HG03280 (cell line): ENCODE results near the gene SULT1C2.
"Not testable (repeated sequence)": the region's sequence is repeated elsewhere in the genome, so short reads cannot be mapped to it uniquely, and the experiment has no call there.

Source experiments
- ATAC-seq: cut with Tn5 transposase; IDR thresholded peaks from one replicate; pipeline ENCODE4 v1.9.1; 2021; ENCODE audit warnings: mild to moderate bottlenecking, moderate library complexity; ENCODE audit not compliant: unreplicated experiment

SULT1C2 gene

DNA sequence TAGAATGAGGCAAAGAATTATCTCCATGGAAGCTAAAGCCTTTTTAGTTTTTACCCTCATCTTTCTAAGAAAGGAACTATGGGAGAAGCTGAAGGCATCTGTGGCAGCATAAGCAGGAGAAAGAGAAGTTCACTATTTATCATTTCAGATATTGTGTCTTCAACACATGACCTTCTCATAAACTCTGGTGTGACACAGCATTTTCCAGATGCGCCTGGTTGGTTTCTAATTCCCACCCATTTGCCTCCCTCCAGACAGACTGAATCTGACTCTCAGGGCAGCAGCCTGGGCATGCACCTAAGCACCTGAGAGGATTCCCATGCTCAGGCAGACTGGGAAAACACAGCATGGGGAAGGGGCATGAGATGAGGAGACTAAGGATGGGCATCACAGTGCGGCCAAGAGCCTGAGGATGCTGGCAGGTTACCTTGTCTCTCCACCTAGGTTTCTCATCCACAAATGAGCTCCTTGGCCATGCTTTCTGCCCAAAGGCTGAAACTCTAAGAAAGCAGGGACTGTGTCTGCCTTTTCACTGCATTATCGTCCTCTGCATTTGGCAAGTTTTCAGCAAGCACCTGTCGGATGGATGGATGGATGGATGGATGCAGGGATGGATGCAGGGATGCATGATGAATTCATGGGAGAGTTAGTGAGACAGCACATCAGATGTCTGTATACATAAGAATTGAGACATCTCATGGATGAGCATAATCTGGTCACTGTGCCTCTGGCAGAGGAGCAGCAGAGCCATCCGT, 60.3 kb downstream of the SULT1C2 start:
- no peak for ATAC-seq

DNA sequence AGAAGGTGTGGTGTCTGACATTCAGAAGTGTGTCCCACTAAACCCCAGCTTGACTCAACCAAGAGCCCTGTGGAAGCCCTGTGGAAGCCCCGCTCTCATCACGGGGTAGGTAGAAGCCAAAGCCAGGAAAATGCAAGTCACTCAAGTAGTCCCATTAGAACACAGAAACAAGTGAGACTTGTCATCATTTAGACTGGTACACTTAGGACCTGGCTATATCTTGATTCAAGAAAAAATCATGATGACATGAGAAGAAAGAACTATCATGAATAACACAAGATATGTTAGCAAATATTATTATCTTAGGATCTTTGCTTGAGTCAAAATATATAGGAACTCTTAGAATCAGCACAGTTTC, 60.9 kb downstream of the SULT1C2 start:
- ATAC-seq: no peak

DNA sequence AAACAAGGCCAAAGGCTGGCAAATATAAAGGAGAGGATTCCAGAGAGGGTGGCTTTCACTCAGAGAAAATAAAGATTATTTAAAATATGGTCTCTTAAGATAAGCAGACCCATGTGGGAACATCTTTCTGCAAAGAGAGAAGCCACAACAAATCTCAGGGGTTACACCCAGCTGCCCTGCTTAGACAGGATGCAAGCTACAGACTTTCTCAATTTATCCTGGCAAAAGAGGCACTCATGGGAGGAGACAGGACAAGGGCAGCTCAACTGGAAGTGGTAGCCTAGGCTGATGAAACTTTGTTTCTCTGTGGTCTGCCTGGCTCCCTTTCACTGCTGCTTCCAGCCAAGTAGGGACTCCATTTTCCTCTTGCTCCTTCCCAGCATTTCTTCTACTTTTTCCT, 63.2 kb downstream of the SULT1C2 start:
- no peak for ATAC-seq

DNA sequence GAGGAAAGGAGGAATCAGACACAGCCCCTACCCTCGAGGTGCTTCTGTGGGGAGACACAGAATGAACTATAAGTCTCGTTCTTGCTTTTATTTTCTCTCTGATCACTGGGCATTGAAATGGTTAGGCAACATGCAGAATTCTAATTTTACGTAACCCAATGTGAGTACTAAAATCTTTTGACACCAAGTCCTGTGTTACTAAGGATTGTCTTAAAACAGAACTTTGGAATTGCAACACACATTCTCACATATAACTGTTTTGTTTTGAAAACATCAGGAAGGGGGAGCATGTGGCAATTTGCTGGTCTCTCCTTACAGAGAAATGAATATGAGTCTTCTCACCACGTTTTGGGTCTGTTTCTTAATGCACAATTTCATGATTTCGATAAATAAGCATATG, 65.4 kb downstream of the SULT1C2 start:
- no peak for ATAC-seq

DNA sequence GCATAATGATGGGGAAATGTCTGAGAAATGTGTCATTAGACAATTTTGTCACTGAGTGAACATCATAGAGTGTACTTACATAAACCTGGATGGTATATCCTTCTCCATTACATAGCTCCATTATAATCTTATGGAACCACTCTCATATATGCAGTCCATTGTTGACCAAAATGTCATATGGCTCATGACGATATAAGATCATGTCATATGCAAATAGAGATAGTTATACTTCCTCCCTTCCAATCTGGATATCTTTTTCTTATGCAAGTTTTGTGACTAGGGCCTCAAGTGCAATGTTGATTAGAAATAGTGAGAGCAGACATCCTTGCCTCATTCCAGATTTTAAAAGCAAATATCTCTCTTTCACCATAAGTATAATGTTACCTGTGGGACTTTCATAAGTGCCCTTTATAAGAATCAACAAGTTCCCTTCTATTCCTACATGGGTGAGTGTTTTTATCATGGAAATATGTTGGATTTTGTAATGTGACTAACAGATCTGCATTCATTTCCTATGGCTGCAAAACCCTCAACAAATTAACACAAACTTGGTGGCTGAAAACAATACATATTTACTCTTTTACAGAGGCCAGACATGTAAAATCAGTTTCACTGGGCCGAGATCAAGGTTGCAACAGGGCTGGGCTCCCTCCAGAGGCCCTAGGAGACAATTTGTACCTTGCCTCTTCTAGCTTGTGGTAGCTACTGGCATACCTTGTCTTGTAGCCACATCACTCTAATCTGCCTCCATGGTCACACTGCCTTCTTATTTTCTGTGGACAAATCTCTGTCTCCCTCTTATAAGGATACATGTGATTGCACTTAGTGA, 67.4 kb downstream of the SULT1C2 start:
- ATAC-seq: no peak

DNA sequence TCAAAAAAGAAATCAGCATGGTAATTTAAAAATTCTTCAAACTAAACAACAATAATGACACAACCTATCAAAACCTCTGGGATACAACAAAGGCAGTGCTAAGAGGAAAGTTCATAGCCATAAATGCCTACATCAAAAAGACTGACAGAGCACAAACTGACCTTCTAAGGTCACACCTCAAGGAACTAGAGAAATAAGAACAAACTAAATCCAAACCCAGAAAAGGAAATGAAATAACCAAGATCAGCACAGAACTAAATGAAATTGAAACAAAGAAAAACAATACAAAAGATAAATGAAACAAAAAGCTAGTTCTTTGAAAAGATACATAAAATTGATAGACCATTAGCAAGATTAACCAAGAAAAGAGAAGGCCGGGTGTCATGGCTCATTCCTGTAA, 70.6 kb downstream of the SULT1C2 start:
- ATAC-seq: not testable (repeated sequence)
